Muscle of arm (tissue), 12 donors: ENCODE results near the gene PASD1. TPM values are rescaled to one million over a fixed set of nuclear protein-coding genes. Genes with fewer than 3 reads are reported as not detected.
"Not testable (repeated sequence)": the region's sequence is repeated elsewhere in the genome, so short reads cannot be mapped to it uniquely, and the experiment has no call there.

Experiments
- DNase-seq: peaks from one replicate; pipeline ENCODE4 v3.0.0-alpha.2; 2013
- polyA plus RNA-seq, 12 donors: library from polyadenylated mRNA; unstranded; fragments of 120-200 nt; gene quantifications; one replicate each; pipeline ENCODE4 v1.2.1, GENCODE V29; 2013; ENCODE audit not compliant: insufficient read length in 12 of 12

The PASD1 gene
- polyA plus RNA-seq, 12 donors: 0.11 to 0.24 (median 0.12) TPM; not detected in 8

DNA sequence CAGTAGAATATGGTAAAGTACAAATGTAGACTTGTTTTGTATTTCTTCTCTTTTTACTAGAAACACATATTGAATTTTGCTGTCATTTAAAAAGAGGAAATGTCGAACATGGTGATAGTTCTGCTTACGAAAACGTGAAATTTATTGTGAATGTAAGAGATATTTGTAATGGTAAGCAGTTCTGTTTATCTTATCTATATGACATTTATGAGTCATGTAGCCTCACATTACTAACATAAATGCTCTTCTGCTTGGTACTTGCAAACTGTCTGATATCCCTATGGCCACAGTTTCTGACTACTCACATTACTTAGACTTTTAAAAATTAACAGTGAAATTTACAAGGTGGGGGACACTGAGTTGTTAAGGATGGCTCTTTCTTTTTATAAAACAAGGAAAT lies 57.9 kb downstream of the PASD1 start:
- no peak for DNase-seq

- no peak for DNase-seq
Observed at GRCh38 chrX:151624677-151625076, 61.2 kb downstream of the PASD1 start.

GRCh38 chrX:151631822-151632221 lies 68.3 kb downstream of the PASD1 start:
- DNase-seq: no peak

- no peak for DNase-seq
Observed at GRCh38 chrX:151633157-151633556, 69.7 kb downstream of the PASD1 start.

DNA sequence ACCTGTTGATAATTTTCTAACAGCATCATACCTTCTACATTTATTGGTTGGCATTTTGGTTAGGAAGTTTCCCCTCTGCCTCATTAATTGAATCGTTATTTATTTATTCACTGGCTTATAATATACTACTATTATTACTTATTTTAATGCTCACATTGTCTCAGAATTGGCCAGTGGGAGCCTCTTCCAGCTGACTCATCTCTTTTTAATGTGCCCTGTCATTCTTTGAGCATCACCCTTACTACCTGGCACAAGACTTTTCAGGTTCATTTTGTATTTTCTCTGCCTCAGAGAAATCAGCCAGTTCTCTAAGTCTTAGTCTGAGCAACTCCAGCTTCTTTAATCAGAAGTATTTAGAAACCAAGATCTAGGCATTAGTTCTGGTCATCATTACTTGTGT lies 71.5 kb downstream of the PASD1 start:
- DNase-seq: no peak

- no peak for DNase-seq
Observed at GRCh38 chrX:151641564-151641963, 78.1 kb downstream of the PASD1 start.

DNA sequence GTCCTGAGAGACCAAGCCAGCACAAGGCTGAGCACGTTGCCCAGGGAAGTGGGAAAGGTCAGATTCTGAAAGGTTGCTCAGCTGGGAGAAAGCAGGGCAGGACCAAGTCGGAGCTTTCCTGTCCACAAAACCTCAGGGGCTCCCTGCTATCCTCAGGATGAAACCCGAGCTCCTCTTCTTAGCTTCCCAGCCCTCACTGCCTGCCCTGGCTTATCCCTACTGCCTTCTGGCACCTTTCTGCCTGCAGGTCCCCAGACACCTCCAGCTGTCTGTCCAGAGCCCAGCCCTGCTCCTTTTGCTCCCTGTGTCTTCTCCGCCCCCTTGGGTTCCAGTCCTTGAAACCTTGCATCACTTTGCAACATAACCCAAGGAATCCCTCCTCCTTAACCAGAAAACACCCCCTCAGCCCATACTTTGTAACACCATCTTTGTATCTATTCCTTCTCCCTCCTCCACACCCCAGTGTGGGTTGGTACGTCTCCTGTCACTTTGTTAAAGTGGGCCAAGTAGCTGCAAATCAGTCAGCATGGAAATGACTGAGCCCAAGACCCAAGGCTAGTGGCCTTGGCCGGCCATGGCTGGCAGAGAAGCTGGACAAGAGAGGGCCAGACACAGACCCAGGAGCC lies 111.8 kb downstream of the PASD1 start:
- DNase-seq: no peak

- DNase-seq: no peak
Observed at GRCh38 chrX:151676196-151676595, 112.7 kb downstream of the PASD1 start.

- no peak for DNase-seq
Observed at GRCh38 chrX:151679798-151680402, 116.4 kb downstream of the PASD1 start.

DNA sequence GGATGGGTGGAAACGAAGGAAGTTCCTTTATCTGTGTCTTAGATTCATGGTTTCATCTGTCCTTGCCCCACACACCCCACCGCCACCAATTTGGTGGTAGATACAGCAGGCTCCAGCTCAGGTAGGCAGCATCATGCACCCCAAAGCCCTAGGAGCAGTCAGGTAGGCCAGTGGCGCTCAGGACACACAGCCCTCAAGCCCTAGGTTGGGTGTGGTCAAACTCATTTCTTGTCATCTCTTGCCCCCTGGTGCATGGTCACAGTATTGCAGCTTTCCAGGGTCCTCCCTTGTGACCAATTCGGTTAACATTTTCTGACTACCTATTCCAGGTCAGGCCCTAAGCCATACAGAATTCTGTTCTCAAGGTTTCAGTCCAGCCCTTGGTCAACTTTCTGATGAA lies 117.3 kb downstream of the PASD1 start:
- DNase-seq: no peak

GRCh38 chrX:151687635-151688034 lies 124.2 kb downstream of the PASD1 start:
- DNase-seq: no peak

- DNase-seq: no peak
Observed at GRCh38 chrX:151688695-151689094, 125.2 kb downstream of the PASD1 start.

DNA sequence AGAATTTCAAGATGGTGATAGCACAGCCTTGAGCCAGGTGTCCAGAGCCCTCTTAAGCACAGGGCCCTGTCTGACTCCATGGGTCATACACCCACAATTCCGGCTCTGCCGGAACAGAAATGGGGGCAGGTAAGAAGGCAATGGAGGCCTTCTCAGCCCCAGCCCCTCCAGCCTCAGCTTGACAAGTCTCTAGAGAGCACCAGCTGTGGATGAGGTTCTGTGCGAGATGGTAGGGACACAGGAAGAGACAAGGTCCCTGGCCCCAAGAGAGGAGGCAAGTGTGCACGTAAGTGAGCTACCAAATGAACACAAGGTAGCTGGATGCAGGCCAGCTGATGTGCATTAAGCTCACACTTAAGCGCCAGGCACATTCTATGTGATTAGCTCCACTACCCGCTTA lies 129.3 kb downstream of the PASD1 start:
- no peak for DNase-seq

DNA sequence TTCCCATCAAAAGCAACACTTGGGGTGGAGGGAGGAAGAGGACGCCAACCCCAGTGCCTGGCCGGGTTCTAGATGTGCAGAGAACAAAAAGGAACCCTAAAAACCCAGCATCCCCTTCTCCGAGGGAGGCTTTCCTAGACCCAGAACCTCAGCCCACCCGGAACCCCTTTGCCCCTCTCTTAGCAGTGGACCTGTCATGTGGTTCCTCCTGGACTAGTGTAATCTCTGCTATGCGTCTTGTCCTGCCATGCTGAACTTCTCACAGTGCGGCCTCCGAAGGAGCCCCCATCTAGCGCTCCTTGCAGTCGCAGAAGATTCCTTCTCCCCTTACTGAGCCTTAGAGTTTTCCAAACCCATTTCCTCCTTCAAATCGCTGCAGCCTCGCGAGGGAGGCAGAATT lies 130.6 kb downstream of the PASD1 start:
- DNase-seq: no peak

- peak; percentile 65 for DNase-seq
Observed at GRCh38 chrX:151694661-151695582, 131.4 kb downstream of the PASD1 start, which contains the start of gene PRRG3. PRRG3 (plus strand) TSS chrX:151695458; CDS start chrX:151698815, 3,357 bp downstream.

DNA sequence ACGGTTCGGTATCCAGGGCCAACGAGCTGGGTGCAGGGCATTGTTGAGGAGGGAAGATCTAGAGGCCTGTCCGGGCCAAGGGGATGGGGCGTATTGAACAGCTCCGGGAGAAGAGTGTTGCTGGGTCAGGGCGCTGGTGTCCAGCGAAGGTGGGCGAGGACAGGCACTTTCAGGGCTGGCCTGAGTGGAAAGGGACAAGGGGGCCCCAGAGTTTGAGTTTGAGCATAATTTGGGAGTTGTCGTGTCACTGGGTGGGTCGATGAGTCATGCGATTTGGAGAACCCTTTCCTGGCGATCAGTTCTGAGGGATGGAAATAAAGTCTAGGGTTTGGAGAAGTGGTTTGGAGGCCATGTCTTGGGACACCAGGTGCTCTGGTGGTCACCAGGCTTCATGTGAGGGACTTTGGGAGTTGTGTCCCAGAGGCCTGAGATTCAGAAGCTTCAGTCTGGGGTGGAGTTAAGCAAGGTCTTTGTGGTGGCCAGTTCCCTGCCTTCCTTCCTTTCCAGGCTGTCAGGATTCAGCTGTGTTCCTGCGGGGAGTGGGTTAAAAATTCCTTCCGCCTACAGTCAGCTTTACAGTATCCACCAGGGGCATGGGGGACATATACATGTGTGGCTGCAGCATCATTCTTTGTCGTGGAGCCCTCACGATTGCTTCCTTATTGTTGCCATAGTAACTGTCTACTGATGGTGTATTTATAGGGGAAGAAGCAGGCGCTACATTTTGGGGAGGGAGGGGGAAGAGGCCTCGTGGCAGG lies 132.3 kb downstream of the PASD1 start:
- DNase-seq: peak; percentile 48

- DNase-seq: not testable (repeated sequence)
Observed at GRCh38 chrX:151697082-151697481, 133.6 kb downstream of the PASD1 start.

DNA sequence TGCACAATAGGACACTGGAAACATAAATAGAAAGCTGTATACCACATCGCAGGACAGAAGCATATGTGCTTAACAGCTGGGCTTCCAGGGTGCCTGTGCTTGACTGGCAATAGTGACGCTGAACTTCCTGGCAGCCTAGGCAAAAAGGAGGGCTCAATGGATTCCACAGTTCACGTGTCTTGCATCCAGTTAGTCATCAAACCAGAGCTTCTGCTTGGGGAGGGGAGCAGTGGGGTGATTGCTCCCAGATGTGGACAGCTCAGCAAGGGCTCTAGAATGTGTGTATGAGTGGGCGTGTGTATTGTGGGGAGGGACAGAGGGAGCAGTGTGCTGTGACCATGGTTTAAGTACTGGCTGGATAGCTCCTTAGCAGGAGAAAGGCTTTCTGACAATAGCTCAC lies 134.0 kb downstream of the PASD1 start:
- DNase-seq: peak; percentile 81

GRCh38 chrX:151698485-151698884 lies 135.0 kb downstream of the PASD1 start:
- no peak for DNase-seq

GRCh38 chrX:151699746-151700145 lies 136.3 kb downstream of the PASD1 start:
- DNase-seq: no peak

GRCh38 chrX:151700581-151700980 lies 137.1 kb downstream of the PASD1 start:
- DNase-seq: no peak

DNA sequence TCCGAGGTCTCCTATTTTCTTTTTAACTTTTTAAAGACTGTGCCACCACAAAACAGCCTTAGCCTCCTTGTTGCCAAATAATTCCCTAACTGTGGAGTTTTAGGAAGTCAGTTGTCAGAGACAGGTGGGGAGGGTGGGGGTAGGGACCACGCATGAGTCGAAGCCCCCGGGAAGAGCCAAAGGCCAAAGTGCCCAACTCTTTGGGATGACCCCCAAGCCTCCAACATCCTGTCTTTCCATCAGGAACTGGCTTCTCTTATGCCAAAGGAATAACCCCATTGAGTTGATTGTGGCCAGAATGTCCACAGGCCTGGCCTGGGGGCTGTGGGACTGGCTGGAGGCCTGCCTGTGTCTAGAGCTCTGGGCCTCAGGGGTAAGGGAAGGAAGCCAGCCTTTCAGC lies 137.6 kb downstream of the PASD1 start:
- DNase-seq: no peak
